PC-9 (cell line): ENCODE data around the gene FAM151A.
"Not testable (repeated sequence)": the region's sequence is repeated elsewhere in the genome, so short reads cannot be mapped to it uniquely, and the experiment has no call there.

Source experiments
- CTCF ChIP-seq: fragments of 200-600 bp; sonication (generic); conservative IDR thresholded peaks from 2 replicates; pipeline ENCODE4 v1.6.1; 2017; ENCODE audit warnings: mixed run types, antibody characterized with exemption, mild to moderate bottlenecking, moderate library complexity
- EZH2 ChIP-seq: fragments of 200-600 bp; sonication (generic); IDR thresholded peaks from 2 replicates; pipeline ENCODE4 v1.8.0; 2017; ENCODE audit warnings: antibody characterized with exemption, low read depth

DNA sequence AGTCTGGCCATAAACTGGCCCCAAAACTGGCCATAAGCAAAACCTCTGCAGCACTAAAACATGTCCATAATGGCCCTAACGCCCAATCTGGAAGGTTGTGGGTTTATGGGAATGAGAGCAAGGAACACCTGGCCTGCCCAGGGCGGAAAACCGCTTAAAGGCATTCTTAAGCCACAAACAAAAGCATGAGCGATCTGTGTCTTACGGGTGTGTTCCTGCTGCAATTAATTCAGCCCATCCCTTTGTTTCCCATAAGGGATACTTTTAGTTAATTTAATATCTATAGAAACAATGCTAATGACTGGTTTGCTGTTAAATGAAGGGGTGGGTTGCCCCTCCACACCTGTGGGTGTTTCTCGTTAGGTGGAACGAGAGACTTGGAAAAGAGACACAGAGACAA is 12.5 kb upstream of the FAM151A start:
- TF ChIP-seq CTCF, EZH2: not testable (repeated sequence)
